ENCODE results near the gene BBX. TPM values are rescaled to one million over a fixed set of nuclear protein-coding genes. Genes with fewer than 3 reads are reported as not detected.

The BBX gene
- total RNA-seq, 2 donors from 2014 or later: 38.4 to 42.1 TPM

DNA sequence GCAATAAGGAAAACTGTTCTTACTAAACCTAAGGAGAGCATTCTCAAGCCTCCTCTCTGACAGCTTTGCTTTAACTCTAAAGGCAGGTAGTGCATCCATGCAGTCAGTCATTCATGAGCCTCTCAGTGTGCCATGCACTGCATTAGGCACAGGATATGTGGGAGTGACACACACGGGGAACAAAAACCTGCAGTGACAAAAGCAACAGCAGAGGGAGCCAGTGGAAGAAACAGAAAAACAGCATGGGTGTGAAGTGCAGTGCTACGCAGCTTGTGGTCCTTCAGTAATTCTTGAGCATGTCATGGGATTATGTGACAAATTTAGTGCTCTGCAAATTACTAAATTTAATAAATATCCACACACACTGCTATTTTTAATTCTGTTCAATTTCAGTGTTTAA lies 230.7 kb downstream of the BBX start:
- ATAC-seq (peak; percentile 59 to 60), DNase-seq (no peak)
- intact Hi-C loops (cut with DNase I): loop anchor here in 1 of 2 donors (10.0 kb wide), 1 partner anchor 91 kb away; no protein-coding TSS in a partner anchor

DNA sequence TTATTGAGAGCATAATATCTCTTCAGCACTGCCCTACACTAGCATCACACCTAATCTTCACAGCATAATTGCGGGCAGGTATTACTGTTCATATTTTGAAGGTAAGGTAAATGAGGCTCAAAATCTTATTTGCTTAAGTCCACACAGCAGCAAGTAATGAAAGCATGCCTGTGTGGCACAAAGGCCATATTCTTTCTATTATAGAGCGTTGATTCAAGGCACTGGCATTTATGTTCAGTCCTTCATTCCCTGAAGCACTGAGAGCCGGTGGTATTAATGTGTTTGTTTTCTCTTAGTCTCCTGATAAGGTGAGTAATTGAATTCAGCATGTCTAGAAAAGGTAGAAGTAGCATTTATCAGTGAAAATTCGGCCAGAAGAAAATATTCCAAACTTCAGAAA lies 231.2 kb downstream of the BBX start:
- intact Hi-C loops (cut with DNase I): loop anchor here in 1 of 2 donors (10.0 kb wide), 1 partner anchor 91 kb away; no protein-coding TSS in a partner anchor

GRCh38 chr3:107756649-107757048 lies 233.9 kb downstream of the BBX start:
- DNase-seq (no peak), ATAC-seq (no peak)
- intact Hi-C loops (cut with DNase I): loop anchor here in 1 of 2 donors (10.0 kb wide), 1 partner anchor 88 kb away; no protein-coding TSS in a partner anchor

More for the DNA sequence above, 231.2 kb downstream of the BBX start:
- DNase-seq (no peak), ATAC-seq (no peak)

DNA sequence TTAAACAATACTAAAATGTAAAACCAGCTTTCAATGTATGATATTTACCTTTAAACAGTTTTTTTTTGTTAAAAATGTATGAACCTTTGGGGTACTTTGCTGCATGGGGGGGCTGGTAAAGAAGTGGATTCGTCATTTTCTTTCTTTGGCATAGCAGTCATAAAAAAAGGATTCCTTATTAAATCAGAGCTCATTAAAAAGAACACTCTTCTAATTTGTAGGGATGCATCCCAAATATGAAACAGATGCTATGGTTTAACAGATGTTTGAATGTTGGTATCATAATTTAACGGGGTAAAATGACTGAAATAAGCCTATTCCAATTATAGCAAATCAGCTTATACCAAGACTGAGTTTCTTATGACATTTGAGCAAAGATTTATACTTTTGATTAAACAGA lies 234.4 kb downstream of the BBX start:
- intact Hi-C loops (cut with DNase I): loop anchor here in 1 of 2 donors (10.0 kb wide), 1 partner anchor 88 kb away; no protein-coding TSS in a partner anchor
- DNase-seq: no peak
- no peak for ATAC-seq

- intact Hi-C loops (cut with DNase I): no loop called here
- DNase-seq (no peak), ATAC-seq (no peak)
Measured at GRCh38 chr3:107760144-107760543, 237.4 kb downstream of the BBX start.

GRCh38 chr3:107761391-107761790 lies 238.6 kb downstream of the BBX start:
- intact Hi-C loops (cut with DNase I): no loop called here
- ATAC-seq (peak in 1 of 2 donors; percentile 26), DNase-seq (no peak)

- DNase-seq (no peak), ATAC-seq (no peak)
- intact Hi-C loops (cut with DNase I): no loop called here
Measured at GRCh38 chr3:107765524-107765923, 242.8 kb downstream of the BBX start.

DNA sequence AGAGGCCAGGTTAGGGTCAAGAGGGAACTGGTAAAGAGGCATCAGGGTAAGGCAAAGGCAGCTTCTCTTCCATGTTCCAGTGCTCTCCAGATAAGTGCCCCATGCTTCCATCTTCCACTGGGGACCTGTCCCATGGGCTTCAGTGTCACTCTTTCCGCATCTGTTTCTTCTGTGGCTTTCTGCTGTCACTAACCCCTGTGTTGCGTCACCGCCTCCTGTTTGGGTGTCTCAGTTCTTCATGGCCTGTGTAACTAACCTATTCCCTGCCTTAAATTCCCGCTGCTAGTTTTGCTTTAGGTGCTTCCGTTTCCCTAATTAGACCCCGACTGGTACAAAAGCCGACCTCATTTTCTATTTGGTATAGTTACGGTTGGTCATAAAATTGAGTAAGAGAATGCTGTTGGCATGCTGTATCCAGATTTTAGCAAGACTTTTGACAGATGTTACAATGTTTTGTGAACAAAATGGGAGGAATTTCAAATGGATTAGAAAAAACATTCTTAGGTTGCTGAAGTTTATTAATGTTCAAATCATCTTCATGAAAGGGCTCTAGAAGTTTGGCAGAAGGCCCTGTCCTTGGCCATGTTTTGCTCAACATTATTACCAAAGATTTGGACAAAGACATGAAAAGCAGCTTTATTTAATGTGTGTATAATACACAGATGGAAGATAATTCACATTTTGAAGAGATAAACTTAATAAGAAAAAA lies 245.3 kb downstream of the BBX start:
- intact Hi-C loops (cut with DNase I): no loop called here
- peak in 1 of 2 donors; percentile 44 for ATAC-seq

DNA sequence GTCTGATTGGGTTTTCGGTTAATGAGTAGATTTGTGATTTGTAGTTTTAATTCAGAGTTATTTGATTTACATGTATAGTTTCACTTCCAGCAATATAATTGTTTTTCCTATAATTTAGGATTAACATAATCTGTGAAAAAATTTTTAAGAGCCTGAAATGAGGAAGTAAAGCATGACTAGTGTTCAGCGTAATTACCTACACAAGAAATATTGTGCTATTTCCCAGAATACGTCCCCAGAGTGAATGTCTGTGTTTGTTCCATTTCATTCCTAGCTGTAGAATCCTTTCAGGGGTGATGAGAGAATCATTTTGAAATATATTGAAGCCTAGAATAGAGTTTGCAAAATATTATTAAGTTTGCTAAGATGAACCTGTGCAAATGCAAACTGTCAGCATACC lies 247.1 kb downstream of the BBX start:
- DNase-seq (no peak), ATAC-seq (no peak)
- intact Hi-C loops (cut with DNase I): no loop called here

More for the DNA sequence above, 245.3 kb downstream of the BBX start:
- DNase-seq: no peak

DNA sequence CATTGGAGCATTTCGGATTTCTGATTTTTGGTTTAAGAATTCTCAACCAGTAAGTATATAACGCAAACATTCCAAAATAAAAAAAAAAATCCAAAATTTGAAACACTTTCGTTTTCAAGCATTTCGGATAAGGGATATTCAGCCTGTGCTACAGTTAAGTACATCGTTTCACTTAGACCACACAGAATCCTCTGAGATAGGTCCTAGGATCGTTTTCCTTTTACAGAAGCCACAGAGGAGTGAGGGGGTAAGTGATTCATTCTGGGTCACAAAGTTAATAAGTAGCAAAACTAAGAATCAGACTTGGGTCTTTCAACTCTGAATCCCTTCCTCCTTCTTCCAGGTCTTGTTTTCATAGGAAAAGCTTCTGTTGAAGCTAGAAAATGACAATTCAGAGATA lies 249.3 kb downstream of the BBX start:
- intact Hi-C loops (cut with DNase I): no loop called here
- no peak for DNase-seq
- no peak for ATAC-seq

DNA sequence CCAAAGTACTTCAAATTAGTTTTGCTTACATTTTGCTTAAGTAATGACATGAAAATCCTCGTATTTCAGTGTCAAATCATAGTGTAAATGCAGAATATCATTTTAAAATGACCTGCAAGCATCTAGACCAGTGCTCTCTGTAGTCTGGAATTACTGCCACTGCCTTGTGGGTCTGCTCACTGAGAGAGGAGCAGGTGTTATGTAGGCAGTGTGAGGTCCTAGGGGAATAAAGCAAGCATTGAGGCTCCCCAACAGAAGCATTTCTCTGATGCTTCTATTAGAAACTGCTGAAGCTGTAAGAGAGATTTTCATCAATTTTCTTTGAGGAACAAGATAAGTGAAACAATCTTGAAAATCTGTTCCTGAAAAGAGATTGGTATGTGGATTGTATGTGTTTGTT lies 253.2 kb downstream of the BBX start:
- intact Hi-C loops (cut with DNase I): no loop called here
- DNase-seq (no peak), ATAC-seq (no peak)

DNA sequence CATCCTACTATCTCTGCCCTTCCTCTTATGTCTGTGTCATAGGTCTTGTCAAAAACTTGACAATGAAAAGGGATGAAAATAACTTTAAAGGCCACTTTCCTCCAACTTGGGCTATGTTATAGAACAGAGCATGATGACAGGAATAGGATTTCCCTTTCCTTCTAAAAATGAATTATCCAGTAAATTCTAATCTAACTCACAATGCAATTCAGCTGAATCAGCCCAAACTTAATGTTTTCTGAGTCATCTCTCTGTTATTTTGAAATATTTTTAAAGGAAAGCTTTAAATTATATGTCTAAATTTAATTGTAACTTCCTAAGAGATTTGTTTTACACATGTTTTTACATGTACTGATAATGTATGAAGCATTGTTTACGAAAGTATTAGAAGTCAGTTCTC lies 258.5 kb downstream of the BBX start:
- intact Hi-C loops (cut with DNase I): no loop called here
- no peak for ATAC-seq

GRCh38 chr3:107782054-107782453 lies 259.3 kb downstream of the BBX start:
- DNase-seq: no peak
- no peak for ATAC-seq
- intact Hi-C loops (cut with DNase I): no loop called here

More for the DNA sequence above, 258.5 kb downstream of the BBX start:
- DNase-seq: no peak

DNA sequence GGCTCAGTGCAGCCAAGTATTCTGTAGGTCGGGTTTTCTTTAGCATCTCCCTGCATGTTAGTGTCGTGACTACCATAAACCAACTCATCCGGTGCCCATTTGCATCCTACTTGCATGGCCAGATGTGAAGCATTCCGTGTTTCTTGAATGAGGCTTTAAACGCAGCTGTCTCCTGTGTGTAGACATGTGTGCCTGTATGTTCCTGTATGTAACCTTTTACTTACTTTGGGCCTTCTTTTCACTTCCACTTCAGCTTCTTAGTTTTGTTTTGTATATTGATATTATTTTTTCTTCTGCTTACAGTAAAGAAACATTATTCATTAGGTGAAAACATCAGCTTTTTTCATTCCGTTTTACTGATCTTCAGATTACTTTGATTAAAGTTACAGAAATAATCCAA lies 267.9 kb downstream of the BBX start:
- DNase-seq (no peak), ATAC-seq (no peak)
- intact Hi-C loops (cut with DNase I): no loop called here

GRCh38 chr3:107791027-107791426 lies 268.3 kb downstream of the BBX start:
- no peak for DNase-seq
- intact Hi-C loops (cut with DNase I): no loop called here
- ATAC-seq: no peak

DNA sequence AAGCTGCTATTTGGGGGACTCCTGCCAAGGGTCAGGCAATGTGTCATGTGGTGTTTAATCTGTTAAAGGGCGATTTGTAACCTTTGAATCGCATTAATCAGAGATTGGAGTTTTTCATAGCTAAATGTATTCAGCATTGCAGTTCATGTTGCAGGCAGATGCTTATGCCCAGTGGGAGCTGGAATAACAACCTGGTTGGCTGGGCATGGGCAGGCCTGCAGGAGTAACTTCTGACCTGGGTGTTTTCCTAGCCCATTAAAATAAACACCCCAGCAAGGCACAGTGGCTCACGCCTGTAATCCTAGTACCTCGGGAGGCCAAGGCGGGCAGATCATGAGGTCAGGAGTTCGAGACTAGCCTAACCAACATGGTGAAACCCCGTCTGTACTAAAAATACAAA lies 268.7 kb downstream of the BBX start:
- ATAC-seq (no peak), DNase-seq (no peak)
- intact Hi-C loops (cut with DNase I): no loop called here

- intact Hi-C loops (cut with DNase I): no loop called here
- DNase-seq (peak; percentile 24), ATAC-seq (peak; percentile 77 to 83)
Measured at GRCh38 chr3:107794664-107795443, 272.1 kb downstream of the BBX start.

DNA sequence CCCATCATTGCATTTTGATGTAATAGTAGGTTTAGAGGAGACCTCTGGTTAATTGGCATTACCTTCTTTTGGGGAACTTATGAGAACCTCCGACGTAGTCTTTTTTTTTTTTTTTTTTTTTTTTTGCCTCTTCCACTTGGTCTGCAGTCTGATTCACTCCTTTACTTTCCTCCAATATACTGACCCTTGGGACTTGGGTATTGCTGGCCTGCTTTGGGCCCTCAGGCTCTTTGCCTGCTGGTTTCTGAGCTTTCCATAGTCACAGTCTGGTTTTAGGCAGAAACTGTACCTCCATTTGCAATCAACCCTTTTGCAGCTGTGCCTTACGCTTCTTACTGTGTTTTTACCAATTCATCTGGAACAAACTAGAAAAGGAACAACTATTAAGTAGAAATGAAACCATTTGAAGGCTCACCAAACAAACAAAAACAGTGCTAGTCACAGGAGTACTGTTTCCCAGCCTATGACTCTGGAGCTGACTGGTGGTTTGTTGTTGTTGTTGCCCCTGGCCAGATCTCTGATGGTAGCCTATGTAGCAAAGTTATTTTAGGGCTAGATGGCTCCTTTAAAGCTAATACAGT lies 272.8 kb downstream of the BBX start:
- no peak for DNase-seq
- peak; percentile 50 to 70 for ATAC-seq
- intact Hi-C loops (cut with DNase I): no loop called here

- intact Hi-C loops (cut with DNase I): no loop called here
- peak in 1 of 2 donors; percentile 34 for ATAC-seq
- no peak for DNase-seq
Measured at GRCh38 chr3:107796791-107797190, 274.0 kb downstream of the BBX start.

GRCh38 chr3:107797586-107797985 lies 274.8 kb downstream of the BBX start:
- intact Hi-C loops (cut with DNase I): no loop called here

More at GRCh38 chr3:107797586-107797985, 274.8 kb downstream of the BBX start:
- ATAC-seq: no peak
- DNase-seq: no peak
